ENCODE results near the gene ZDHHC24.

DNA sequence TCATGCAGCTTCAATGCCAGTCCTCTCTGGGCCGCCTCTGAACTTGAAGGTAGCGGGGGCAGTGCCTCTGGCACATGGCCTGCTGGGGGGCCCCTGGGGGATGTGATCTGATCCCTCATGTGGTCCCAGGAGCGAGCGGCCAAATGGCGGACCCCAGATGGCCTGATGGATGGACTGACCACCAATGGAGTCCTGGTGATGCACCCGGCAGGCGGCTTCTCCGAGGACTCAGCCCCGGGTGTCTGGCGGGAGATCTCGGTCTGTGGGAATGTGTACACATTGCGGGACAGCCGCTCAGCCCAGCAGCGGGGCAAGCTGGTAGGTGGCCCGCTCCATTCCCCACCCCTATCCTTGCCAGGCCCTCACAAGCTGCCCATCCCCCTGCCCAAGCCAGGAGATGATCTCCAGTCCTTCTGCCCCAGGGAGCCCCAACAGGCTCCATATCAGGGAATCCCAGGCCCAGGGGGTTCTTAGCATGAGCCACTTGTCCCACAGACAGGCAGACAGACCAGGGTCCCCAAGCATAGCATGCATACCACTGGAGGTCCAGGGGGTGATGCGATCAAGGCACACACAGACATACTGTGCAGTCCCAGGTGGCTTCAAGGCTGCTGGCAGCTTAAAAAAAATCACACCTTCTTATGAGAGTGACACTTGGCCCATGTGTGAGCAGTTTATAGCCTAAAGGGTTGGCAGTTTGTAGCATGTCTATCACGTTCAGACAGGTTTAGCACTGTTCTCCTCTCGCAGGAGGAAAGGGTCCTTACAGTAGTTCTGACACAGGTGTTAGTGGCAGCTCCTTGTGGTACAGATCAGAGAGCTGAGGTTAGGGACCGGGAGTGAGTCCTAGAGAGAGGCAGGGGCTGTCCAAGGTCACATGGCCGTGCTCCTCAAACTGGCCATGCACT, 72.0 kb downstream of the ZDHHC24 start:
- TF ChIP-seq, protein P1, sequence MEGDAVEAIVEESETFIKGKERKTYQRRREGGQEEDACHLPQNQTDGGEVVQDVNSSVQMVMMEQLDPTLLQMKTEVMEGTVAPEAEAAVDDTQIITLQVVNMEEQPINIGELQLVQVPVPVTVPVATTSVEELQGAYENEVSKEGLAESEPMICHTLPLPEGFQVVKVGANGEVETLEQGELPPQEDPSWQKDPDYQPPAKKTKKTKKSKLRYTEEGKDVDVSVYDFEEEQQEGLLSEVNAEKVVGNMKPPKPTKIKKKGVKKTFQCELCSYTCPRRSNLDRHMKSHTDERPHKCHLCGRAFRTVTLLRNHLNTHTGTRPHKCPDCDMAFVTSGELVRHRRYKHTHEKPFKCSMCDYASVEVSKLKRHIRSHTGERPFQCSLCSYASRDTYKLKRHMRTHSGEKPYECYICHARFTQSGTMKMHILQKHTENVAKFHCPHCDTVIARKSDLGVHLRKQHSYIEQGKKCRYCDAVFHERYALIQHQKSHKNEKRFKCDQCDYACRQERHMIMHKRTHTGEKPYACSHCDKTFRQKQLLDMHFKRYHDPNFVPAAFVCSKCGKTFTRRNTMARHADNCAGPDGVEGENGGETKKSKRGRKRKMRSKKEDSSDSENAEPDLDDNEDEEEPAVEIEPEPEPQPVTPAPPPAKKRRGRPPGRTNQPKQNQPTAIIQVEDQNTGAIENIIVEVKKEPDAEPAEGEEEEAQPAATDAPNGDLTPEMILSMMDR (IDR thresholded peaks at IDR 0.05), result no peak
- TF ChIP-seq EZH2 (IDR thresholded peaks at IDR 0.05), result no peak

Measured in neural progenitor cell (in vitro differentiated cells).